Amniotic epithelial cell (primary cell): Measurements from ENCODE around the gene DNAJC1.
"Not testable (repeated sequence)": the region's sequence is repeated elsewhere in the genome, so short reads cannot be mapped to it uniquely, and the experiment has no call there.

Source experiments
- DNase-seq: peaks from one replicate; pipeline ENCODE4 v3.0.0-alpha.2; 2010; ENCODE audit warnings: low read depth

The DNAJC1 gene

GRCh38 chr10:21727452-21728168 lies 275.9 kb downstream of the DNAJC1 start:
- peak; percentile 57 for DNase-seq

GRCh38 chr10:21726601-21727225 lies 276.8 kb downstream of the DNAJC1 start:
- peak; percentile 43 for DNase-seq

- peak; percentile 100 for DNase-seq
These were observed 278.7 kb downstream of the DNAJC1 start for GRCh38 chr10:21724687-21725367.

GRCh38 chr10:21724020-21724589 lies 279.4 kb downstream of the DNAJC1 start:
- peak; percentile 56 for DNase-seq

GRCh38 chr10:21722209-21722608 lies 281.3 kb downstream of the DNAJC1 start:
- no peak for DNase-seq

- DNase-seq, result peak; percentile 41
These were observed 282.4 kb downstream of the DNAJC1 start for GRCh38 chr10:21721000-21721665.

- no peak for DNase-seq
These were observed 283.4 kb downstream of the DNAJC1 start for GRCh38 chr10:21720090-21720489.

GRCh38 chr10:21719502-21719901 lies 284.0 kb downstream of the DNAJC1 start:
- no peak for DNase-seq

GRCh38 chr10:21717437-21718054 lies 286.0 kb downstream of the DNAJC1 start:
- not testable (repeated sequence) for DNase-seq

GRCh38 chr10:21715531-21716195 lies 287.9 kb downstream of the DNAJC1 start:
- DNase-seq, result no peak

GRCh38 chr10:21712975-21713374 lies 290.6 kb downstream of the DNAJC1 start:
- DNase-seq, result no peak

GRCh38 chr10:21707498-21707897 lies 296.0 kb downstream of the DNAJC1 start:
- no peak for DNase-seq
